A673 (cell line): ENCODE results near the gene PCBP4.

ENCODE experiments used
- CTCF ChIP-seq: fragments of 300-800, 200-600 bp; sonication (generic); conservative IDR thresholded peaks from 2 replicates; pipeline ENCODE4 v1.5.1; 2017; ENCODE audit warnings: low read depth, mild to moderate bottlenecking, antibody characterized with exemption, low read length, moderate library complexity, mixed read lengths
- EZH2 ChIP-seq: fragments of 200-600 bp; sonication (generic); IDR thresholded peaks from 2 replicates; pipeline ENCODE4 v1.6.1; 2017; ENCODE audit warnings: borderline replicate concordance, low read depth, mild to moderate bottlenecking, mixed read lengths, antibody characterized with exemption, low read length; ENCODE audit not compliant: poor library complexity, severe bottlenecking

- TF ChIP-seq CTCF = no peak
- TF ChIP-seq EZH2 = no peak
Observed at GRCh38 chr3:51947215-51947900, 19.9 kb downstream of the PCBP4 start.
